GM21529 (cell line): ENCODE measurements around the gene CRAT.
"Not testable (repeated sequence)": the region's sequence is repeated elsewhere in the genome, so short reads cannot be mapped to it uniquely, and the experiment has no call there.

ENCODE experiments used
- ATAC-seq: cut with Tn5 transposase; IDR thresholded peaks from one replicate; pipeline ENCODE4 v1.9.1; 2021; ENCODE audit not compliant: unreplicated experiment

CRAT gene

DNA sequence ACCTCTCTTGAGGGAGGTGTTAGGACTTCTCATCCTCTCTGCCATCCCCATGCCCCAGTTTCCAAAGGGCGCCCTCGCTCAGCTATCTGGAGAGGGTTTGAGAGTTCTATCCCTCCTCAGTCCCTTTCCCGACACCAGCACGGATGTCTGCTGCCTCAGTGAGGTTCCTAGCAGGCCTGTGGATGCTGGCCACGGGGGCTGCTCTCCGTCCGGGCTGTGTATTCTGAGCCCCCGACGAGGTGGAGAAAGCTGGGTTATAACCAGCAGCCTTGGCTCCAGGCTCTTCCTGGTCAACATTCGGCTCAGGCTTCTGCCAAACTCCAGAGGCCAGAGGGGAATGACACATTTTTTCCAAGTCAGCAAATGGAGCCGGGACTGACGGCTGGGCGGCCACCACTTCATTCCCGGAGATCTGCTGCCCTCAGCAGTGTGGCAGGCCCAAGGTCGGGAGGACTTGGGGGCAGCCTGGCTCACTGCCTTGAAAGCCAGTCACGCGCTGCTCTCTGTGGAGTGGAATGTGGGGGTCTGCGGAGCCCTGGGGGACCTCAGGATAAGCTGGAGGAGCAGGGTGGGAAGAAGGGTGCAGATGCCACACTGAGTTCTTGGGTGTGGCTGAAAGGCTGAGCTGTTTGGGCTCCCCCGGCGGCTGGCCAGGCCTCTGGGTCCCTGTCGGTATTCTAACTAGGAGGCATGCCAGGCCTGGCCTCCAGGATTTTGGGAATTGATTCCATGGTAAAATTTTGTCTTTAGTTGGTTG lies 28.1 kb upstream of the CRAT start:
- no peak for ATAC-seq

DNA sequence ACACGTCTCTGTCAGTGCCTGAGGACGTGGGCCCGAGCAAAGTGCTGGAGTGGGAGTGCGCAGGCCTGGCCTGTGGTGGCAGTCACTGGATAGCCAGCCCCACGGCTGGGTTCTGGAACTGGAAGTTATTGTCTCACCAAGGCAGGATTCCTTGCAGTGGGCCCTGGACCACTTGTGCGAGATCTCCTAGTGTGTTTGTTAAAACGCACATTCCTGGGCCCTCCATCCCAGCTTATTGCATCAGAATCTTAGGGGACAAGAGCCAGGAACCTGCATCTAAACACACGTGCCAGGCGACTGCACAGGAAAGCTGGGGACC lies 27.5 kb upstream of the CRAT start:
- no peak for ATAC-seq

DNA sequence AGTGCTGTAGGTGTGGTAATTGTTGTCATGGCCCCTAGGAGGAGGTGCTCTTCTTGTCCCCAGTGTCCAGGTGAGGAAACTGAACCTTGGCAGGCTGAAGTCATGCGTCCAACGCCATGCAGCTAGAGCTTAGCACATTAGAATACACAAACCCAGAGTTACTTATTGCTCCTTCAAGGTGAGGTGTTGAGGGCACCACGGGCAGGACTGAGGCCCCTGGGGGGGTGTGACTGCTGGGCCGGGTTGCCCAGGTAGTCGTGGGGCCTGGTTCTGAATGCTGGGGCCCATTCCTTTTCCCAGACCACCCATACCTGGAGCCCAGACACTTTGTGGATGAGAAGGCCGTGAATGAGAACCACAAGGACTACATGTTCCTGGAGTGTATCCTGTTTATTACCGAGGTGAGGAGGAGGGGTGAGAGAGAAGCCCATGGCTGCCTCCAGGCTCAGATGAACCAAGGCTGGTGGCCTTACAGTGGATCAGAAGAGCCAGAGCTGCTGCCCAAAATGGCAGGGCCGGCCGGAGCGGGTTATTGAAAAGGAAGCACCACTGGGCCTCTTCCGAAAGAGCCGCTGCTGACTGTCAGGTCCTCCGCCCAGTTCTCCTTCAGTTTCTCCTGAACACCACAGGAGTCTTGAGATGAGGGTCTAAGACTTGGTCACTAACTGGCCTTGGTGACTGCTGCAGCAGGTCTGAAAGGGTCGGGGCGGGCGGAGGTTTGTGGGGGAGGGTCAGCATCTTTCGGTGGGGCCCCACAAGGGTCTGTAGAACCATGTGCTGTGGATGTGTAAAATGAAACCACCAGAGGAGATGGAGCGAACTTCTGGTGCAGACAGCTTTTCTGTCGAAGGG lies 26.9 kb upstream of the CRAT start:
- ATAC-seq: no peak

DNA sequence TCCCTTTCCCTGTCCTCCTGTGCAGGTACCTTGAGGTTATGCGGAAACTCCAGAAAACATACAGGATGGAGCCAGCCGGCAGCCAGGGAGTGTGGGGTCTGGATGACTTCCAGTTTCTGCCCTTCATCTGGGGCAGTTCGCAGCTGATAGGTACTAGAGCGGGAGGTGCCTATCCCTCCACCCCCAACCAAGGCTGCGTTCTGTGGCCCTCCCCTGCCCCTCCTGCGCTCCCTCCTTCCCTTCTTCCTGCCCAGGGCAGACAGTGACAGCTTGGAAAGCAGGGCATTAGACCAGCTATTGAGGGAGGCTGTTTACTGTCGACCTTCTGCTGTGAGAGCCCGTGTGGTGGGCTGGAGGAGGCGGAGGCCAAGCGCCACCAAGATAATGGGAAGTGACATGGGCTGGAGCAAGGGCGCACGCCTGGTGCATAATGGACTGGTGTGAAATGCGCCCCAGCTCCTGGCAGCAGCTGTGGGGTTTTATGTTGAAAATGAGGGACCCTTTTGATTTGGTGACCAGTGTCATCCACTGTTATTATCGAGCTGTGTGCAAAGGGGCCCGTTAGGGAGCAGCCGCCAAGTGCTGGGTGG lies 25.9 kb upstream of the CRAT start:
- no peak for ATAC-seq

DNA sequence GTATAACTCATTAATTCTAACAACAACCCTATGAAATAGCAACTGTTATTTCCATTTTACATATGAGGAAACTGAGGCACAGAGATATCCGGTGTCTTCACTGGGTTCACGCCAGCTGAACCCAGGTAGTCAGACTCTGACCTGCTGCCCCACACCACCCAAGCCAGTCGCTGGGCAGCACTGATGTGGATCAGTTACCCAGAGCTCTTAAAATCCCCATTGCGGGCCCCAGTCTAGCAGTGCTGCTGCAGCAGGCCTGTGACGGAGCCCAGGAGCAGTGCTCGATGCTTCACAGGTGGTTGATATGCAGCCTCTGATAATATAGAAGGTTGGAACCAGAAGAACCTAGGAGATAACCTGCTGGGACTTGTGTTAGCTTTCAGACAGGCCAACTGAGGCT lies 24.9 kb upstream of the CRAT start:
- ATAC-seq: no peak

DNA sequence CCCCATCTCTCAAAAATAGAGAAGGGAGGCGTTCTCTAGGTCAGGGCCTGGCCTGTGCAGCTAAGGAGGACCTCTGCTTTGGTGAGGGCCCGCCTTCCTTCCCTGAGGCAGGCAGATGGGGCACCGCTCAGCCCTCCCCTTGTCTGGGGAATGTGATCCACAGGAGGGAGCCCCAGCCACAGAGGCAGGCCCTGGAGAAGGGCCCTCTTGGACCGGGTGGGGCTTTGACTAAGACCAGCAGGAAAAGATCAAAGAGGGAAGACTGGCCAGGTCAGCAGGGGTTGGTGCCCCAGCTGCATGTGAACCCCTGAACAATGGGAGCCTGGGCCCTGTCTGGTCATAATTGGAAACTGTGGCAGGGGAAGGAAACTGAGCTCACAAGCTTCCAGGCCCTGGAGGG lies 22.5 kb upstream of the CRAT start:
- no peak for ATAC-seq

DNA sequence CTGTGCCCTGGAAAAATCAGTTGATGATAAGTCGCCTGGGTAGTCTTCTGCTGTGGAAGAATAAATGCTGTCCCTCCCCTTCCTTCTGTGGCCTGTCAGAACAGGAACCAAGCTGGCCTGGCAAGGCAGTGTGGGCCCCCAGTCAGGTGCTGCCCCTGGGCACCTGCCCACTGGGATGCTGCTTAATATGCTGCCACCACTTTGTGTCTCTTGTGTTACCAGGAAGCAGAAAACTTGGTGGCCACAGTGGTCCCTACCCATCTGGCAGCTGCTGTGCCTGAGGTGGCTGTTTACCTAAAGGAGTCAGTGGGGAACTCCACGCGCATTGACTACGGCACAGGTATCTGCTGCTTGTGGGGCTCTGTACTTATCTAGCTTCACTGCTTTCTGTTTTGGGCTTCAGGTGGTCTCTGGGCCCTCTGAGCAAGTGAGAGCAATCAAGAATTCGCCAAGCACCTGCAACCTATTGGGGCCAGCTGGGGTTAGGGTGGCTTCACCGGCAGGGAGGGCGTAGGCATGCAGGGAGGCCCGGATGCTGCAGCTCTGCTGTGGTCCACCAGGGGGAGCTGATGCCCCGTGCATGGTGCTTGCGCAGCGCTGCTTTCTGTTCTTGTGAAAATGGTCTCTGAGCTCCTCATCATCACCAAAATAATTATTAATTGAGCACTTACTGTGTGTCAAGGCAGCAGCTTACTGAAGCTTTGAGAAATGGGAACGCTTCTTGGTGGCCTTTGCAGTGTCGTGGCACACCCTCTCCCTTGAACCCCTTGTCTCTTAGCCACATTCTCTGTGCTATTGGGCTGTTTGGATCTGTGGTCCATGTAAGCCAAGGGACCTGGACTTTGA lies 20.9 kb upstream of the CRAT start:
- ATAC-seq: peak; percentile 58

DNA sequence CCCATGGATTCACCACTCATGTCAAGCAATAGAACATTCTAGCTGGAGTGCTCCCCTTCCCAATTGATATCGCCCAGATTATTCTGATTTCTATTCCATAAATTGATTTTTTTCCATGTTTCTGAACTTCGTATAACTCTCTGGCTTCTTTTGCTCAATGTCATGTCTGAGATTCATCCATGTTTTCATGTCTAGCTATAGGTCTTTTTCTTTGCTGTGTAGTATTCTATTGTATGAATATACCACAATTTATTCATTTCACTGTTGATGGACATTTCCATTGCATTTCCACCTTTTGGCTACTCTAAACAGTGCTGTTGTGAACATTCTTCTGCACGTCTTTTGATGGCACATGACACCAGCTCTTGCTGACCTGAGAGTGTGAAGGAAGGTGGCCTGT lies 20.2 kb upstream of the CRAT start:
- ATAC-seq: no peak

DNA sequence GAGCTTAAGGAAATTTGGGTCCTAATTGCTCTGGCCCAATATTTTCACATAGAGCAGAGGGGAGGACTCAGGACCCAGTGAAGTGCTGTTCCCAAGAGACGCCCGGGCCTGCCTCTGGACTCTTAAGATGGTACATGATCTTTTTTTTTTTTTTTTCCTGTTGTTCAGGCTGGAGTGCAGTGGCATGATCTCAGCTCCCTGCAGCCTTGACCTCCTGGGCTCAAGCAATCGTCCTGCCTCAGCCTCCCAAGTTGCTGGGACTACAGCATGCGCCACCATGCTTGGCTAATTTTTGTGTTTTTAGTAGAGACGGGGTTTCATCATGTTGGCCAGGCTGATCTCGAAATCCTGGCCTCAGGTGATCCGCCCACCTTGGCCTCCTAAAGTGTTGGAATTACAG lies 19.7 kb upstream of the CRAT start:
- not testable (repeated sequence) for ATAC-seq

DNA sequence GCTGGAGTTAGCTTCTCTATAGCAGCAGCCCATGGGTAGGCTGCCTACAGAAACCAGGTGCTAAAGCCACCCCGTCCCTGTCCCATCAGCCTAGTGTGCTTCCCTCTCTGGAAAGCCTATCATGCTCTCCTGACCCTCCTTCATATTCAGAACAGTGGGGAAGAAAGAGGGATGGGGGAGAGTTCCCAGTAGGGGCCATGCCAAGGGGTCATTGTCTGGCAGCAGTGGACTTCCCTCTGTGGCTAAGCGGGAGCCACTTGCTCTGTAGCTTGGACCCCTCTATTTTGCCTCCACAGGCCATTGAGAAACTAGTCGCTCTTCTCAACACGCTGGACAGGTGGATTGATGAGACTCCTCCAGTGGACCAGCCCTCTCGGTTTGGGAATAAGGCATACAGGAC lies 18.1 kb upstream of the CRAT start:
- ATAC-seq: no peak

DNA sequence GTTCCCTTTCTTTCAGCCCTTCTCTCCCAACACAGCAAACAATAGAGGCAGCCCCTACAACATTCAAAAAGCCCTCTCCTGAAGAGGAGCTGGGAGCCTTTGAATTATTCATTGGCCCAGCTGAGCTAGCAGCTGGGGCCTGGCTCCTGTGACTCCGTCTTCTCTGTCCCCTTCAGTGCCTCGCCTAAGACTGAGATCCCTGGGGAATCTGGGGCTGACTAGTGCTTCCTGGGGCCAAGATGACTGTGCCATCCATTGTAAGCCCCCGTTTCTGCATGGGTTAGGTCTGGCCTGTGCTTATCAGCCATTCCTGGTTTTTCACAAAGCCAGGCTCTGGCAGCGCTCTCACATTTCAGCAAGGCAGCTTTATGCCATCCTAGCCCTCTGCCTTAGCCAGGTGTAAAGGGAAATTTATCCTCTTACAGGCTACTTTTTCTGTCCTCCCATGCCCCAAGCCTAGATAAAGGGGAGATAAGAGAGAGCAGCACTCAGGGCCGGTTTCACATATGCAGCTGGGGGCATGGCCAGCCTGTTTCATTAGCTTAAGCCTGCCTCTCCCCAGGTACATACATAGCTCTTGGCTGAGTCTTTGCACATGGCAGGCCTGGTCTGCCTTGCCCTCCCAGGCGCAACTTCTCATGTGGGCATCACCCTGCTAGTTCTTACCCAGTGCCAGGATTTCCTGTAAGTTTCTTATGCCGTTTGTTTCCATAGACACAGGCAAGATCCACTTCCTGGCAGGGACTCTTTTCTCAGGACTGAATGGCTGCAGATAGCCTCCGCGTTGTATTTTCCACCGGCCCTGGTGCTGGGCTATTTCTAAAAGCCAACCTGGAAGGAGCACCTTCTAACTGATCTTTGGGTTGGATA lies 16.4 kb upstream of the CRAT start:
- ATAC-seq: no peak

DNA sequence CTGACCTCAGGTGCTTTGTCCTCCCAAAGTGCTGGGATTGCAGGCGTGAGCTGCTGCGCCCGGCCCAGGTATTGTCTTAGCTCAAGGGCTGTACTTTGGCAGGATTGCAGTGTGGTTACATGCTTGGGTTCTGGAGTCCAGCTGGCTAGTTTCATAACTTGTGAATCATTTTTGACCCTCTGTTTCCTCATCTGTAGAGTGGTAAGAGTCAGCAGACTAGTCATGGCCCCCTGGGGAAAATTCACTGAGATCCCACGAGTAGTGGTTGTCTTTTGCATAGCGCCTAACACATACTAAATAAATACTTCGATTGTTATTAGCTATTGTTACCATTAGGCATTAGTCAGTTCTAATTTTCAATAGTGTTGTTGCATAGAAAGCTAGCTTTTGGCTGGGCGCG lies 14.9 kb upstream of the CRAT start:
- no peak for ATAC-seq

DNA sequence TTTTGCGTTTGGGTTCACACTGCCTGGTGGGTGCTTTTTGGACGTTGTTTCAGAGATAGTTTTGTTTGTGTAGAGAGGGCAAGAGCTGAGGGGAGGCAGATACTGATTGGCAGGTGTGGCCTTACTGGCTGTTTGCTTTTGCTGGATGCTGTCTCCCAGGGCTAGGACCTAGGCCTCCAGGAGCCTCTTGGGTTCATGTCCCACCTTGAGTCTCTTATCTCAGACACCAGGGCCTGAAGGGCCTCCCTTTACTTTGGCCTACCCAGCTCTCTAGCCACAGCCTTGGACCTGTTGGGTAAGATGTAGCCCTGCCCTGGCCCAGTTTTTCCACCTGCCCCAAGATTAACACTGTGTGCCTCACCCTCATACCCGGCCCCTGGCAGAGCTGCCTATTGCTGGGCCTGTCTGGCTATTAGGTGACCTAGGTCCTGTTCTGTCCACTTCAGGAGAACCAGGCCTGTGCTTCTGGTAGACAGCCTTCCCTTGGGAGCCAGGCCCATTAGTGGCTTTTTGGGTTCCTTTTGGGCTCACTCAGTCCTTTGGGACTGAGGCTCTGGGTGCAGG lies 14.0 kb upstream of the CRAT start:
- no peak for ATAC-seq

DNA sequence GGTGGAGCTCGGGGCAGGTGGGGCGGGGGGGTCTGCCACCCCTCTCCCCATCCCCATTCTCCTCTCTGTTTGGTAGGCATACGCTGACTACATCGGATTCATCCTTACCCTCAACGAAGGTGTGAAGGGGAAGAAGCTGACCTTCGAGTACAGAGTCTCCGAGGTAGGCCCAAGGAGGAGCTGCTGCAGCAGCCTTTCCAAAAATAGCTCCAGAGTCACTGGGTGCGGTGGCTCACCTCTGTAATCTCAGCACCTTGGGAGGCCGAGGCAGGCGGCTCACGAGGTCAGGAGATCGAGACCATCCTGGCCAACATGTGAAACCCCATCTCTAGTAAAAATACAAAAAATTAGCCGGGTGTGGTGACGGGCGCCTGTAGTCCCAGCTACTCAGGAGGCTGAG lies 12.4 kb upstream of the CRAT start:
- not testable (repeated sequence) for ATAC-seq

DNA sequence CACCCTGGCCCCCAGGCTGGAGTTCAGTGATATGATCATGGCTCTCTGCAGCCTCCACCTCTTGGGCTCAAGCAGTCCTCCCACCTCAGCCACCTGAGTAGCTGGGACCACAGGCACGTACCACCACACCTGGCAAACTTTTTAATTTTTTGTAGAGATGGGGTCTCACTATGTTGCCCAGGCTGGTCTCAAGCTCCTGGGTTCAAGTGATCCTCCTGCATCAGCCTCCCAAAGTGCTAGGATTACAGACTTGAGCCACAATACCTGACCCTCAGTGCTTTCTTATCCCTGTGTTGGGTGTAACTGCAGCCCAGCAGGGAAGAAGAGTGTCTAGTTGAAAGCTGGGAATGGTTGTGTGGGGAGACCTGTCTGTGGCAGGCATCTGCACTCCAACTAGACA lies 11.5 kb upstream of the CRAT start:
- ATAC-seq: no peak

DNA sequence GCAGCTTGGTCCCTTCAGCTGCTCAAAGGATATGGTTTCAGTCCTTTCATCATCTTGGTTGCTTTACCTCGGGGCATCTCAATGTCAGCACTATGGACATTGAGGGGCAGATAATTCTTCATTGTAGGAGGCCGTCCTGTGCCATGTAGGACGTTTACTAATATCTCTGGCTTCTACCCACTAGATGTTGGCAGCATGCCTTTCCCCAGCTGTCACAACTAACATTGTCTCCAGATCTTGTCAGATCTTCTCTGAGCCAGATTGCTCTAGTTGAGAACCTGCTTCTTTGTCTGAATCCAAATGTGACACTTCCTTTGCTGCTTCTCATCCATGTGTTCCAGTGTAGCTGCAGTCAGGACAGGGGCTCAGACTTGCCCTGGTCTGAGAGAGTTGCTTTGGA lies 10.9 kb upstream of the CRAT start:
- ATAC-seq: no peak

DNA sequence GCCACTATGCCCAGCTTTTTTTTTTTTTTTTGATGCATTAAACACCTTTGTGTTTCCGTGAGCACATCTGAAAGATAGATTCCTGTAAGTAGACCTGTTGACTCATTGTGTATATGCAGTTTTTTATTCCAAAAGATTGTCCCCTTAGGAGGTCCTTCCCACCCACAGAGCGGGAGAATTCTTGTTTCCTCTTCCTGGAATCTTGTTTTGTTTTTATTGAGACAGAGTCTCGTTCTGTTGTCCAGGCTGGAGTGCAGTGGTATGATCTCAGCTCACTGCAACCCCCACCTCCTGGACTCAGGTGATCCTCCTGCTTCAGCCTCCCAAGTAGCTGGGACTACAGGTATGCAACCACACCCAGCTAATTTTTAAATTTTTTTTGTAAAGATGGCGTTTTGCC lies 8.2 kb upstream of the CRAT start:
- no peak for ATAC-seq

DNA sequence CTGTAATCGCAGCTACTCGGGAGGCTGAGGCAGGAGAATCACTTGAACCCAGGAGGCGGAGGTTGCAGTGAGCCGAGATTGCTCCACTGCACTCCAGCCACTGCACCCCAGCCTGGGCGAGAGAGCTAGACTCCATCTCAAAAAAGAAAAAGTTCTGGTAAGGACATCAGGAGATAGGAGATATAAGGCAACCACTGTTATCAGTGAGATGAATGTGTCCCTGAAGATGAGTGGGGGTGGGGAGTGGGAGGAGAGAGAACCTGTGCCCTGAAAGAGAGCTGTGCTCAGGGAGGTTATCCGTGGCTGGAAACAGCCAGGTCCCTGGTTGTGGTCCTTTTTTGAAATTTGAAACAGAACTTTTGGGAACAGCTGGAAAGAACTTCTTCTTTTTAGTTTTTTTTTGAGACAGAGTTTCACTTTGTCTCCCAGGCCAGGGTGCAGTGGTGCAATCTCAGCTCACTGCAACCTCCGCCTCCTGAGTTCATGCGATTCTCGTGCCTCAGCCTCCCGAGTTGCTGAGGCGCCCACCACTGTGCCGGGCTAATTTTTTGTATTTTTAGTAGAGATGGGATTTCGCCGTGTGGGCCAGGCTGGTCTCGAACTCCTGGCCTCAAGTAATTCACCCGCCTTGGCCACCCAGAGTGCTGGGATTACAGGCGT lies 3.2 kb upstream of the CRAT start:
- no peak for ATAC-seq

DNA sequence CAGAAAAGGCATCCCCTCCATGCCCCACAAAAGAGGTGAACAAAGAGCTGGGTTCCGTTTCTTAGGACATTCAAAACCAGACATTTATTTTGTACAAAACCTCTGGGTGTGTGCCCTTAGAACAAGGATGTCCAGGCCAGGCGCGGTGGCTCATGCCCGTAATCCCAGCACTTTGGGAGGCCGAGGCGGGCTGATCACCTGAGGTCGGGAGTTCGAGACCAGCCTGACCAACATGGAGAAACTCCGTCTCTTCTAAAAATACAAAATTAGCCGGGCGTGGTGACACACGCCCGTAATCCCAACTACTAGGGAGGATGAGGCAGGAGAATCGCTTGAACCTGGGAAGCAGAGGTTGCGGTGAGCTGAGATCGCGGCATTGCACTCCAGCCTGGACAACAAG lies 1.9 kb upstream of the CRAT start:
- not testable (repeated sequence) for ATAC-seq
